Hepatocyte (in vitro differentiated cells): ENCODE measurements around the gene MAPRE3.

Experiments
- CTCF ChIP-seq: fragments of 200-600 bp; sonication (generic); IDR thresholded peaks from 2 replicates; pipeline ENCODE4 v1.5.1; 2016; ENCODE audit warnings: antibody characterized with exemption, mild to moderate bottlenecking; ENCODE audit not compliant: poor library complexity
- EZH2 ChIP-seq: fragments of 200-600 bp; sonication (generic); IDR thresholded peaks from 2 replicates; pipeline ENCODE4 v1.6.1; 2016; ENCODE audit warnings: antibody characterized with exemption, mild to moderate bottlenecking, borderline replicate concordance

GRCh38 chr2:27019459-27019858, 49.0 kb downstream of the MAPRE3 start:
- TF ChIP-seq CTCF = no peak
- TF ChIP-seq EZH2 = no peak
